HTERT RPE-1 (cell line): Measurements from ENCODE around the gene VEPH1.

Experiments used
- in situ Hi-C: fragments of 300-500 bp; cut with MboI; formaldehyde crosslinking; loops from 4 replicates; pipeline ENCODE4 v1.14.3; 2020; ENCODE audit warnings: low sequenced_read_pairs

The VEPH1 gene

GRCh38 chr3:157502916-157503595 is at the start of gene VEPH1:
TSS of gene VEPH1 (minus strand) at chr3:157503416. CDS start at chr3:157495349, 8,067 bp downstream.
- in situ Hi-C loops: no loop called here

GRCh38 chr3:157551961-157552360 is 48.7 kb upstream of the VEPH1 start:
- in situ Hi-C loops: no loop called here

GRCh38 chr3:157549498-157549897 is 46.3 kb upstream of the VEPH1 start:
- in situ Hi-C loops: no loop called here

GRCh38 chr3:157544501-157545130 is 41.4 kb upstream of the VEPH1 start:
- in situ Hi-C loops: no loop called here

- in situ Hi-C loops: no loop called here
These were observed 40.4 kb upstream of the VEPH1 start for GRCh38 chr3:157543501-157544035.

GRCh38 chr3:157542711-157543500 is 39.7 kb upstream of the VEPH1 start:
- in situ Hi-C loops: no loop called here

GRCh38 chr3:157541506-157542236 is 38.5 kb upstream of the VEPH1 start:
- in situ Hi-C loops: no loop called here

- in situ Hi-C loops: no loop called here
These were observed 37.4 kb upstream of the VEPH1 start for GRCh38 chr3:157540656-157541055.

GRCh38 chr3:157535667-157536066 is 32.5 kb upstream of the VEPH1 start:
- in situ Hi-C loops: no loop called here

GRCh38 chr3:157534725-157535161 is 31.5 kb upstream of the VEPH1 start:
- in situ Hi-C loops: no loop called here

GRCh38 chr3:157533298-157534070 is 30.3 kb upstream of the VEPH1 start:
- in situ Hi-C loops: no loop called here

- in situ Hi-C loops: no loop called here
These were observed 29.5 kb upstream of the VEPH1 start for GRCh38 chr3:157532529-157533297.

GRCh38 chr3:157531771-157532170 is 28.6 kb upstream of the VEPH1 start:
- in situ Hi-C loops: no loop called here

GRCh38 chr3:157531301-157531660 is 28.1 kb upstream of the VEPH1 start:
- in situ Hi-C loops: no loop called here

GRCh38 chr3:157530637-157531300 is 27.6 kb upstream of the VEPH1 start:
- in situ Hi-C loops: no loop called here

GRCh38 chr3:157529751-157530150 is 26.5 kb upstream of the VEPH1 start:
- in situ Hi-C loops: no loop called here

- in situ Hi-C loops: no loop called here
These were observed 25.9 kb upstream of the VEPH1 start for GRCh38 chr3:157529085-157529484.

- in situ Hi-C loops: no loop called here
These were observed 24.1 kb upstream of the VEPH1 start for GRCh38 chr3:157527131-157527881.
